KOPT-K1 (cell line): Measurements from ENCODE around the gene COL18A1.
"Not testable (repeated sequence)": the region's sequence is repeated elsewhere in the genome, so short reads cannot be mapped to it uniquely, and the experiment has no call there.

Experiments
- H3K27ac ChIP-seq: fragments of 200-600 bp; sonication (generic); 2 replicates; pipeline ENCODE4 v1.5.1; 2016; ENCODE audit warnings: antibody characterized with exemption, mild to moderate bottlenecking, low read depth, low read length; ENCODE audit not compliant: poor library complexity, severe bottlenecking
- H3K36me3 ChIP-seq: fragments of 200-600 bp; sonication (generic); 2 replicates; pipeline ENCODE4 v1.5.1; 2017; ENCODE audit warnings: antibody characterized with exemption, mild to moderate bottlenecking, low read length, moderate library complexity; ENCODE audit not compliant: insufficient read depth
- H3K9me3 ChIP-seq: fragments of 200-600 bp; sonication (generic); 2 replicates; pipeline ENCODE4 v1.5.1; 2017; ENCODE audit warnings: antibody characterized with exemption, low read length, mild to moderate bottlenecking; ENCODE audit not compliant: insufficient read depth, poor library complexity, severe bottlenecking

Gene COL18A1

GRCh38 chr21:45556645-45557615 lies 152.0 kb downstream of the COL18A1 start:
- H3K36me3 ChIP-seq: no peaks in the 10 kb centered on the region
- no peaks in the 10 kb centered on the region for H3K9me3 ChIP-seq
- no peak overlapping the region for H3K27ac ChIP-seq

GRCh38 chr21:45557616-45558043 lies 152.7 kb downstream of the COL18A1 start:
- H3K36me3 ChIP-seq: no peaks in the 10 kb centered on the region
- no peak overlapping the region for H3K27ac ChIP-seq
- peaks cover 3% of the 10 kb centered on the region for H3K9me3 ChIP-seq

GRCh38 chr21:45558044-45558721 lies 153.2 kb downstream of the COL18A1 start:
- no peak overlapping the region for H3K27ac ChIP-seq
- H3K9me3 ChIP-seq: peaks cover 7% of the 10 kb centered on the region
- no peaks in the 10 kb centered on the region for H3K36me3 ChIP-seq

- Histone ChIP-seq H3K9me3 (peaks cover 7% of the 10 kb centered on the region), H3K27ac (no peak overlapping the region), H3K36me3 (no peaks in the 10 kb centered on the region)
Observed at GRCh38 chr21:45559216-45560105, 154.5 kb downstream of the COL18A1 start.

- H3K27ac ChIP-seq: no peak overlapping the region
Observed at GRCh38 chr21:45560106-45561021, 155.4 kb downstream of the COL18A1 start.

GRCh38 chr21:45561241-45561640 lies 156.3 kb downstream of the COL18A1 start:
- H3K27ac ChIP-seq, H3K36me3 ChIP-seq, H3K9me3 ChIP-seq: not testable (repeated sequence)

More at GRCh38 chr21:45560106-45561021, 155.4 kb downstream of the COL18A1 start:
- Histone ChIP-seq H3K9me3 (peaks cover 7% of the 10 kb centered on the region), H3K36me3 (no peaks in the 10 kb centered on the region)

- no peak overlapping the region for H3K27ac ChIP-seq
- H3K9me3 ChIP-seq: peaks cover 7% of the 10 kb centered on the region
- H3K36me3 ChIP-seq: no peaks in the 10 kb centered on the region
Observed at GRCh38 chr21:45562402-45562801, 157.4 kb downstream of the COL18A1 start.

GRCh38 chr21:45562965-45563364 lies 158.0 kb downstream of the COL18A1 start:
- Histone ChIP-seq H3K9me3 (peaks cover 7% of the 10 kb centered on the region), H3K36me3 (no peaks in the 10 kb centered on the region), H3K27ac (no peak overlapping the region)
